Naive B cell (primary cell): ENCODE measurements around the gene PCYT2. TPM values are rescaled to one million over a fixed set of nuclear protein-coding genes. Genes with fewer than 3 reads are reported as not detected.
A peak's percentile ranks its signal among the peaks of the same experiment; 100 is the strongest.

Source experiments
- ATAC-seq, 2 donors: fragments of 150-1000 bp; cut with Tn5 transposase; 2 replicates each; pipeline ENCODE4 v1.10.0; 2021; ENCODE audit warnings: low read depth in 2 of 2, mild to moderate bottlenecking in 2 of 2, moderate library complexity in 2 of 2
- DNase-seq: peaks from one replicate; pipeline ENCODE4 v3.0.0; 2022
- H3K27ac Mint-ChIP-seq, 6 donors: one replicate each; pipeline ENCODE4 v1.8.0; 2020 to 2022; ENCODE audit warnings: mild to moderate bottlenecking in 6 of 6, mixed read lengths in 6 of 6, moderate library complexity in 5 of 6, inconsistent platforms in 2 of 6
- H3K27me3 Mint-ChIP-seq, 3 donors: one replicate each; pipeline ENCODE4 v1.8.0; 2021 to 2022; ENCODE audit warnings: mixed read lengths in 3 of 3, mild to moderate bottlenecking in 1 of 3
- H3K36me3 Mint-ChIP-seq, 2 donors: one replicate each; pipeline ENCODE4 v1.8.0; 2020 to 2022; ENCODE audit warnings: mixed read lengths in 2 of 2, inconsistent platforms in 1 of 2, mild to moderate bottlenecking in 1 of 2
- H3K4me1 Mint-ChIP-seq, 3 donors: one replicate each; pipeline ENCODE4 v1.8.0; 2020 to 2022; ENCODE audit warnings: mixed read lengths in 3 of 3, inconsistent platforms in 1 of 3, mild to moderate bottlenecking in 1 of 3, moderate library complexity in 1 of 3
- H3K4me3 Mint-ChIP-seq, 8 donors: one replicate each; pipeline ENCODE4 v1.8.0; 2020 to 2022; ENCODE audit warnings: mild to moderate bottlenecking in 8 of 8, mixed read lengths in 8 of 8, moderate library complexity in 8 of 8, inconsistent platforms in 2 of 8
- H3K9me3 Mint-ChIP-seq, 7 donors: one replicate each; pipeline ENCODE4 v1.8.0; 2020 to 2022; ENCODE audit warnings: mixed read lengths in 7 of 7, mild to moderate bottlenecking in 5 of 7, inconsistent platforms in 2 of 7, moderate library complexity in 1 of 7
- polyA plus RNA-seq, 6 donors: library from polyadenylated mRNA; unstranded; fragments of 300-500 nt; fragmentation: Illumina TruSeq; gene quantifications; one replicate each; pipeline ENCODE4 v1.2.3, GENCODE V29; 2021; ENCODE audit warnings: low read depth in 6 of 6

The PCYT2 gene
- polyA plus RNA-seq, 6 donors from 2014 or later: 19.0 to 28.4 (median 21.2) TPM

DNA sequence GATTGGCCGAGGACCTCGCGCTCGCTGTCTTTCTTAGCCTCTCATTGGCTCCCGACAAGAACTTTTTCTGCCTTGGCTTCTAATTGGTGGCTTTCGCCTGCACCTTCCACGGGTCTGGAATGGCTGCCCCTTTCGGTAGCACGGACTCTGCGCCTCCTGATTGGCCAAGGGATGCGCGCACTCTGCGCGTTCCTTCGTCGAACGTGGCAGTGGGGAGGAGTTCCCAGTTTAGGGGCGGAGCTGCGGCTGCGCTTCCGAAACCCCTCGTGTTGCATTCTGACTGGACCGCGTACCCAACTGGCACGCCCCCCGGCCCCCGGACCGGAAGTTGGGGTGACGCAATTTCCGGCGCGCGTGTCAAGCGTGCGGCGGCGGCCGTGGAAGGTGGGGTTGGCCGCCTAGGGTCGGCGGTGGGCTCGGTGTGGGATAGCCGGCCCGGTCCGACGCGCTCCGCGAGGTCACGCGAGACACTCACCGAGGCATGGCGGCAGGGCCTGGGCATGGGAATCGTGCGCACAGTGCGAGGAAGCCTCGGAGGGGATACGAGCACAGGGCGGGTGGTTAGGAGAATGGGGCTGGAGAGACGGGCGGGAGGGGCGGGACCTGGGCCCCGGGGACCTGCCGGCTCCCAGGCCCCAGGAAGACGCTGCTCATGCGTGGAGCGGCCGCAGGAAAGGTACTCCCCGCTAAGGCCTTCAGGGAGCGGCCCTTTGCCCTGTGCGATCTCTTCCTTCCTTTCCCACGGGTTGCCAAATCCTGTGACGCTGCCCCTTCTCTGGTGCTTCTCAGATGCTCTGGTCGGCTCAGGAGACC is 50.2 kb downstream of the PCYT2 start:
- no peaks in the 10 kb centered on the region for H3K27me3 Mint-ChIP-seq
- H3K27ac Mint-ChIP-seq: peak overlapping the region; percentile 97 to 99 (median 98)
- H3K4me1 Mint-ChIP-seq: peaks cover 20 to 48% (median 34%) of the 10 kb centered on the region in 3 donors
- no peaks in the 10 kb centered on the region for H3K9me3 Mint-ChIP-seq
- DNase-seq (peak; percentile 99), ATAC-seq (peak; percentile 76 to 79)
- peak overlapping the region; percentile 86 to 94 (median 91) for H3K4me3 Mint-ChIP-seq
- peaks cover 0 to 7% of the 10 kb centered on the region in 2 donors for H3K36me3 Mint-ChIP-seq

GRCh38 chr17:81859906-81860755 is 51.1 kb downstream of the PCYT2 start, which contains the start of gene P4HB:
Gene P4HB (minus strand): TSS chr17:81860535. CDS start chr17:81860471, 64 bp downstream.
- Mint-ChIP-seq H3K4me3 (peak within 1 kb of the TSS; percentile 86 to 94 (median 92)), H3K27ac (peak within 1 kb of the TSS; percentile 97 to 99 (median 98)), H3K9me3 (no peaks in the 10 kb centered on the region), H3K4me1 (peaks cover 17 to 49% (median 41%) of the 10 kb centered on the region in 3 donors), H3K27me3 (no peaks in the 10 kb centered on the region), H3K36me3 (peaks cover 0 to 7% of the 10 kb centered on the region in 2 donors)
- DNase-seq: no peak
- peak; percentile 7 to 8 for ATAC-seq

DNA sequence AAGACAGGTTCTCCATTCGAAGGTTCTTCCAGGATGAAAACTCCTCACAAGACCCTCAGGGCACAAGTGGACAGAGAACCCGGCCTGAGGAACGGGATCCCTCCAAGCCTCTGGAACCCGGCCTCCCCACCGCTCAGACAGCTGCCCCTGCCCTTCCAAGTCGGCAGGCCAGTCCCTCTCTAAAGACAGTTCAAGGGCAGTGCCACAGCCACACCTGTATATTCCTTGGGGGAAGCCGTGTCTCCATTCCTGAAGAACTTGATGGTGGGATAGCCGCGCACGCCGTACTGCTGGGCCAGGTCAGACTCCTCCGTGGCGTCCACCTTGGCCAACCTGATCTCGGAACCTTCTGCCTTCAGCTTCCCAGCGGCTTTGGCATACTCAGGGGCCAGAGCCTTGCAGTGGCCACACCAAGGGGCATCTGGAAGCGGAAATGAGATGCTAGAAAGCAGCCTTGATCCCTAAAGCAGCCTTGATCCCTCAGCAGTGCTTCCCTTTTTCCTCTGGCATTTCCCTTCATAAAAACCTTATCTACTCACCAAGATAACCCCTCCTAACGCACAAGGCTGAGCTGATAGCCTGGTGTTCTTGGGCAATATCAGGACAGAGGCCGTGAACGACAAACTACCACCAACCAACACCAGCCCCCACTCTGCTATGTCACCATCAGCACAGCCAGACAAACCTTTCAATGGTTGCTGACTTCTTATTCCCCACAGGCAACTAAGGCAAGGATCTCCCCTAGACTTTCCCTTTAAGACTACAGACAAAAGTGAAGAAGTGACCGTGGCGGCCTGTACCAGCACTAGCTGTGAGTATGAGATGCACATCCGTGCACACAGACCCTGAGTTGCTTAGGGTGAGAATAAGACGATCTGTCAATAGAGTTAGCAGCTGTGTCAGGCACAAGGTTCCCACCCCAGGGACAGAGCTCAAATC is 52.0 kb downstream of the PCYT2 start:
- Mint-ChIP-seq H3K9me3 (no peaks in the 10 kb centered on the region), H3K36me3 (peaks cover 0 to 7% of the 10 kb centered on the region in 2 donors), H3K4me3 (peak overlapping the region; percentile 79 to 94 (median 90)), H3K27me3 (no peaks in the 10 kb centered on the region), H3K4me1 (peaks cover 17 to 49% (median 40%) of the 10 kb centered on the region in 3 donors), H3K27ac (peak overlapping the region; percentile 13 to 99 (median 89))
- no peak for ATAC-seq
- no peak for DNase-seq

DNA sequence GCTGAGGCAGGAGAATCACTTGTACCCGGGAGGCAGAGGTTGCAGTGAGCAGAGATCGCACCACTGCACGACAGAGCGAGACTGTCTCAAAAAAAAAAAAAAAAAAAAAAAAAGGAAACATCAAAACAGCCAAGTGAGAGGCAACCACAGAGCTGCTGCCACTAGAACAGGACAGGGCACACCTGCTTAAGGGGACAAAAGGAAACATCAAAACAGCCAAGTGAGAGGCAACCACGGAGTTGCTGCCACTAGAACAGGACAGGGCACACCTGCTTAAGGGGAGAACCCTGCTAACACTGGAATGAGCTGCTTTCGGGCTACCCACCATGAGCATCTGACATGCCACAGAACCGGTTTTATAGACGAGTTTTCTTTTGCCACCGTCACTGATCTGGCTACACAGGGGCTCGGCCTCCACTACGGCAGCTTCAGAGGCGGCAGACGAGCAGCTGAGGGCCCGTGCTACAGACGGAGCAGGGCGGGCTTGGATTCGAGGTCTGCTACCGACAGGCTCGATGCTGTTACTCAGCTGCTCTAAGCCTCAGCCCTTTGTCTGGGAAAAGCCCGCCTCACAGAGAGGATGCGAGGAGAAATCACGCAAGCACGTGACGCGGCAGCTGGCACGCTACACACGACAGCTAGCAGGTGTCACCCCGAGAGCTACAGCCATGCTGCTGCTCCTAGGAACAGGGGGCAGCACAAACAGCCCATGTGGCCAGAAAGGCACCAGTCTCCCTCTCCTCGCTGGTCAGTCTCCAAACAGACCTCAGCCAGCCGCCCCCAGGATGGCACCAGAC is 52.8 kb downstream of the PCYT2 start:
- peak overlapping the region in 1 of 6 donors; percentile 33 for H3K27ac Mint-ChIP-seq
- DNase-seq (no peak), ATAC-seq (no peak)
- peak overlapping the region in 6 of 8 donors; percentile 43 to 94 (median 86) for H3K4me3 Mint-ChIP-seq
- H3K36me3 Mint-ChIP-seq: peaks cover 0 to 7% of the 10 kb centered on the region in 2 donors
- H3K4me1 Mint-ChIP-seq: peaks cover 17 to 46% (median 33%) of the 10 kb centered on the region in 3 donors
- H3K27me3 Mint-ChIP-seq: no peaks in the 10 kb centered on the region
- no peaks in the 10 kb centered on the region for H3K9me3 Mint-ChIP-seq

GRCh38 chr17:81854974-81855774 is 56.0 kb downstream of the PCYT2 start:
- Mint-ChIP-seq H3K27me3 (no peaks in the 10 kb centered on the region), H3K36me3 (peaks cover 0 to 7% of the 10 kb centered on the region in 2 donors), H3K27ac (no peak overlapping the region), H3K4me3 (peak overlapping the region in 1 of 8 donors; percentile 33), H3K4me1 (peaks cover 9 to 31% (median 16%) of the 10 kb centered on the region in 3 donors), H3K9me3 (no peaks in the 10 kb centered on the region)
- ATAC-seq (peak in 1 of 2 donors; percentile 41), DNase-seq (no peak)

DNA sequence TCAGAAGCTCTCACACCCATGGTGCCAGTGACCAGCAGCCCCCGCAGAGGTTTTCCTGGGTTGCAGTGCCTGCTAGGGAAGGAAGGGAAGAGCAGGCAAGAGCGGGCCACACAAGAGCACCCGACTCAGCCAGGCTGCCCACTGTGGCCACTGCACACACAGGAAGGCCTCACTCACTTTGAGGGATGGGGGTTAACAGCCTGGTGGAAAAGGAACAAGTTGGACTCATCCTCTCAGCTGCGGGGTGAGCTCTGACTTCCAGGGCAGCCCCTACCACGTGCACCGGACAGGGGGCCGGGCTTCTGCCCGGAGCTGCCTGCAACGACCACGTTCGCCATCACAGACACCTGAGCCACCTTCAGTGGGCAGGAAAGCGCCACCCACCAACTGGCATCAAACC is 59.0 kb downstream of the PCYT2 start:
- H3K36me3 Mint-ChIP-seq: no peaks in the 10 kb centered on the region
- peaks cover 3 to 7% (median 6%) of the 10 kb centered on the region in 3 donors for H3K4me1 Mint-ChIP-seq
- H3K9me3 Mint-ChIP-seq: no peaks in the 10 kb centered on the region
- ATAC-seq: no peak
- H3K27me3 Mint-ChIP-seq: no peaks in the 10 kb centered on the region
- H3K4me3 Mint-ChIP-seq: no peak overlapping the region
- DNase-seq: no peak
- no peak overlapping the region for H3K27ac Mint-ChIP-seq

DNA sequence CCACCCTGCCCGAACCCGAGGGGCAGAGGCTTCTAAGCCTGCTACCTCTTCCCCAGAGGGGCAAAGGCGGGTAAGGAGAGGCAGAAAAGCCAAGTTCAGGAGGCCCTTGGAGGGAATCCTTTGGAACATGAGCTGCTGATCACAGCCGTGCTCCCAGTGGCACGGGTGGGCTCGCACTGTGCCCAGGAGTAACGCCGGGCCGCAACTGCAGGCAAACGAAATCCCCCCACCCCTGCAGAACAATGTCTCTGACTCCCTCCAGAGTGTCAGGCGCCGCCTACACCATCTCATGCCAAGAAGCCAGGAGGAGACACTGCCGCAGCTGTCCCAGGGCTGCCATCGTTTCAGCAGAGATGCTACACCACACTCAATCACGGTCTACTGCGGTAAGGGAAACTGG is 59.8 kb downstream of the PCYT2 start:
- DNase-seq (no peak), ATAC-seq (no peak)
- H3K27ac Mint-ChIP-seq: peak overlapping the region in 2 of 6 donors; percentile 36 to 68
- H3K4me1 Mint-ChIP-seq: peaks cover 3 to 7% (median 6%) of the 10 kb centered on the region in 3 donors
- H3K9me3 Mint-ChIP-seq: no peaks in the 10 kb centered on the region
- H3K27me3 Mint-ChIP-seq: no peaks in the 10 kb centered on the region
- H3K36me3 Mint-ChIP-seq: no peaks in the 10 kb centered on the region
- no peak overlapping the region for H3K4me3 Mint-ChIP-seq

Other genes starting within 250 kb of the PCYT2 start
- 10 to 100 TPM; 63.9 to 77.5 (median 69.6) TPM for gene OXLD1, start 244.8 kb downstream of the PCYT2 start, polyA plus RNA-seq
- gene CCDC137, start 244.7 kb downstream of the PCYT2 start, polyA plus RNA-seq: 10 to 100 TPM in 4 of 6 donors, 1 to 10 TPM in 2; 3.2 to 29.4 (median 12.3) TPM
- gene ARL16, start 227.6 kb downstream of the PCYT2 start, polyA plus RNA-seq: 100 to 1,000 TPM in 1 of 6 donors, 10 to 100 TPM in 5; 32.8 to 101 (median 37.6) TPM
- 10 to 100 TPM; 11.3 to 47.6 (median 21.7) TPM for gene HGS, start 227.4 kb downstream of the PCYT2 start, polyA plus RNA-seq
- 10 to 100 TPM; 33.7 to 51.6 (median 42.3) TPM for gene MRPL12, start 208.0 kb downstream of the PCYT2 start, polyA plus RNA-seq
- 1 to 10 TPM in 4 of 6 donors, under 1 TPM in 1, not detected in 1; 0.92 to 5.0 (median 2.3) TPM for gene SLC25A10, start 199.1 kb downstream of the PCYT2 start, polyA plus RNA-seq
- gene GCGR, start 107.2 kb downstream of the PCYT2 start, polyA plus RNA-seq: not detected
- 100 to 1,000 TPM in 1 of 6 donors, 10 to 100 TPM in 5; 66.2 to 114 (median 77.4) TPM for gene MCRIP1, start 78.1 kb downstream of the PCYT2 start, polyA plus RNA-seq
- under 1 TPM in 2 of 6 donors, not detected in 4; 0.18 to 0.64 TPM for gene PPP1R27, start 76.3 kb downstream of the PCYT2 start, polyA plus RNA-seq
- 100 to 1,000 TPM; 139 to 192 (median 158) TPM for gene P4HB, start 50.9 kb downstream of the PCYT2 start, polyA plus RNA-seq
- 100 to 1,000 TPM in 1 of 6 donors, 10 to 100 TPM in 5; 42.9 to 116 (median 78.3) TPM for gene ARHGDIA, start 40.1 kb downstream of the PCYT2 start, polyA plus RNA-seq
- gene ALYREF, start 19.8 kb downstream of the PCYT2 start, polyA plus RNA-seq: 10 to 100 TPM; 25.5 to 53.9 (median 41.7) TPM
- gene ANAPC11, start 19.7 kb downstream of the PCYT2 start, polyA plus RNA-seq: 100 to 1,000 TPM; 208 to 260 (median 218) TPM
- under 1 TPM in 1 of 6 donors, not detected in 5; 0.24 TPM for gene NPB, start 9.2 kb downstream of the PCYT2 start, polyA plus RNA-seq
- 10 to 100 TPM; 23.6 to 41.3 (median 30.6) TPM for gene SIRT7, start 6.8 kb upstream of the PCYT2 start, polyA plus RNA-seq
- 1 to 10 TPM; 3.4 to 6.7 (median 4.7) TPM for gene MAFG, start 16.3 kb upstream of the PCYT2 start, polyA plus RNA-seq
- 1 to 10 TPM; 1.6 to 4.5 (median 2.2) TPM for gene PYCR1, start 25.9 kb upstream of the PCYT2 start, polyA plus RNA-seq
- not detected for gene MYADML2, start 35.8 kb upstream of the PCYT2 start, polyA plus RNA-seq
- gene NOTUM, start 49.8 kb upstream of the PCYT2 start, polyA plus RNA-seq: not detected
- 10 to 100 TPM; 20.2 to 31.0 (median 25.0) TPM for gene ASPSCR1, start 66.2 kb upstream of the PCYT2 start, polyA plus RNA-seq
- gene CENPX, start 111.5 kb upstream of the PCYT2 start, polyA plus RNA-seq: 10 to 100 TPM; 52.6 to 77.6 (median 58.3) TPM
- 1 to 10 TPM; 1.3 to 4.6 (median 2.6) TPM for gene LRRC45, start 111.9 kb upstream of the PCYT2 start, polyA plus RNA-seq
- not detected for gene RAC3, start 120.3 kb upstream of the PCYT2 start, polyA plus RNA-seq
- gene DCXR, start 126.3 kb upstream of the PCYT2 start, polyA plus RNA-seq: 100 to 1,000 TPM in 2 of 6 donors, 10 to 100 TPM in 4; 74.0 to 199 (median 98.1) TPM
- 1 to 10 TPM; 2.6 to 7.6 (median 4.8) TPM for gene RFNG, start 140.4 kb upstream of the PCYT2 start, polyA plus RNA-seq
- 100 to 1,000 TPM; 103 to 138 (median 109) TPM for gene GPS1, start 140.5 kb upstream of the PCYT2 start, polyA plus RNA-seq
- gene DUS1L, start 154.4 kb upstream of the PCYT2 start, polyA plus RNA-seq: 10 to 100 TPM; 52.4 to 86.5 (median 68.2) TPM
- under 1 TPM in 5 of 6 donors, not detected in 1; 0.05 to 0.75 (median 0.50) TPM for gene FASN, start 186.8 kb upstream of the PCYT2 start, polyA plus RNA-seq